ENCODE measurements around the gene HCFC2.

DNA sequence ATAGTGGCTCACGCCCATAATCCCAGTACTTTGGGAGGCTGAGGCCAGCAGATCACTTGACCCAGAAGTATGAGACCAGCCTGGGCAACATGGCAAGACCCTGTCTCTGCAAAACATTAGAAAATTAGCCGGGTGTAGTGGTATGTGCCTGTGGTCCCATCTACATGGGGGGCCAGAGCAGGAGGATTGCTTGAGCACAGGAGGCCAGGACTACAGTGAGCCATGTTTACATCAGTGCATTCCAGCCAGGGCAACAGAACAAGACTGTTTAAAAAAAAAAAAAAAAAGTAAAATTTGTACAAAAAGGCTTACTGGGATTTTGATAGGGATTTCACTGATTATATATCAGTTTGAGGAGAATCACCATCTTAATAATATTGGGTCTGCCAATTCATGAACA lies 7.8 kb downstream of the HCFC2 start:
- TF ChIP-seq, protein P1, sequence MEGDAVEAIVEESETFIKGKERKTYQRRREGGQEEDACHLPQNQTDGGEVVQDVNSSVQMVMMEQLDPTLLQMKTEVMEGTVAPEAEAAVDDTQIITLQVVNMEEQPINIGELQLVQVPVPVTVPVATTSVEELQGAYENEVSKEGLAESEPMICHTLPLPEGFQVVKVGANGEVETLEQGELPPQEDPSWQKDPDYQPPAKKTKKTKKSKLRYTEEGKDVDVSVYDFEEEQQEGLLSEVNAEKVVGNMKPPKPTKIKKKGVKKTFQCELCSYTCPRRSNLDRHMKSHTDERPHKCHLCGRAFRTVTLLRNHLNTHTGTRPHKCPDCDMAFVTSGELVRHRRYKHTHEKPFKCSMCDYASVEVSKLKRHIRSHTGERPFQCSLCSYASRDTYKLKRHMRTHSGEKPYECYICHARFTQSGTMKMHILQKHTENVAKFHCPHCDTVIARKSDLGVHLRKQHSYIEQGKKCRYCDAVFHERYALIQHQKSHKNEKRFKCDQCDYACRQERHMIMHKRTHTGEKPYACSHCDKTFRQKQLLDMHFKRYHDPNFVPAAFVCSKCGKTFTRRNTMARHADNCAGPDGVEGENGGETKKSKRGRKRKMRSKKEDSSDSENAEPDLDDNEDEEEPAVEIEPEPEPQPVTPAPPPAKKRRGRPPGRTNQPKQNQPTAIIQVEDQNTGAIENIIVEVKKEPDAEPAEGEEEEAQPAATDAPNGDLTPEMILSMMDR (conservative IDR thresholded peaks at IDR 0.05 in 1 of 2, IDR thresholded peaks at IDR 0.05 in 1 of 2; ENCODE audit: extremely low read depth in 1 of 2, insufficient read depth in 1 of 2, low read depth in 1 of 2, low read length in 2 of 2): no peak
- no peak for TF ChIP-seq EZH2 (IDR thresholded peaks at IDR 0.05; ENCODE audit: borderline replicate concordance, low read length)
